Measurements from ENCODE around the gene TRAFD1.

The TRAFD1 gene

GRCh38 chr12:112198120-112198733, 72.9 kb downstream of the TRAFD1 start:
- no peak for FAIRE-seq
- peak; percentile 50 for DNase-seq (ENCODE audit: low spot score)

- FAIRE-seq (no peak), DNase-seq (ENCODE audit: low spot score) (no peak)
Measured at GRCh38 chr12:112199136-112199535, 73.8 kb downstream of the TRAFD1 start.
